Measurements from ENCODE around the gene FAM181A.

The FAM181A gene

DNA sequence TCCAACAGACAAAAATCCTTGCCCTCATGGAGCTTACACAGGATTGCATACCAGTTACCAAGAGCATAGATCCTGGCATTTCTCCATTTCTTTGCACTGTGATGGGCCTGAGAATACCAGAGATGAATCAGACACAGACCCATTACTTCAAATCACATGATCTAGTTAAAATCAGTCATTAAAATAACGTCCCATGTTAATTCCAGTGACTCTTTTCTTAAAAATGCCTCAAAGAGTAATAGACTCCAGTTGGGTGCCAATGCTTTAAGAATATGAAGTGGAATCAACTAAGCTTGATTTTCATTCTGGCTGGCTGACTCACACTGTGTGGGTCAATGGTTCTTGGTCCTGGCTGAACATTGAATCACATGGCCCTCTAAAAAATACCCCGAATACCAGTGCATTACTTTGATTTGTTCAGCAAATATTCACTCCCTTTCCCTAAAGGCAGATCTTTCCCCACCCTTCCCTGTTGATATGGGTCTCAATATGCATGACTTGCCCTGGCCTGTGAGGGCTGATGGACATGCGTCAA is 38.2 kb downstream of the FAM181A start:
- Mint-ChIP-seq H3K9me3 (no peaks in the 10 kb centered on the region), H3K4me3 (no peak overlapping the region), H3K4me1 (peaks cover 44% of the 10 kb centered on the region), H3K36me3 (ENCODE audit: low read depth) (no peaks in the 10 kb centered on the region), H3K27ac (no peak overlapping the region), H3K27me3 (ENCODE audit: low read depth, poor library complexity) (peaks cover 33% of the 10 kb centered on the region)
- no peak for DNase-seq
- TF ChIP-seq, protein P1, sequence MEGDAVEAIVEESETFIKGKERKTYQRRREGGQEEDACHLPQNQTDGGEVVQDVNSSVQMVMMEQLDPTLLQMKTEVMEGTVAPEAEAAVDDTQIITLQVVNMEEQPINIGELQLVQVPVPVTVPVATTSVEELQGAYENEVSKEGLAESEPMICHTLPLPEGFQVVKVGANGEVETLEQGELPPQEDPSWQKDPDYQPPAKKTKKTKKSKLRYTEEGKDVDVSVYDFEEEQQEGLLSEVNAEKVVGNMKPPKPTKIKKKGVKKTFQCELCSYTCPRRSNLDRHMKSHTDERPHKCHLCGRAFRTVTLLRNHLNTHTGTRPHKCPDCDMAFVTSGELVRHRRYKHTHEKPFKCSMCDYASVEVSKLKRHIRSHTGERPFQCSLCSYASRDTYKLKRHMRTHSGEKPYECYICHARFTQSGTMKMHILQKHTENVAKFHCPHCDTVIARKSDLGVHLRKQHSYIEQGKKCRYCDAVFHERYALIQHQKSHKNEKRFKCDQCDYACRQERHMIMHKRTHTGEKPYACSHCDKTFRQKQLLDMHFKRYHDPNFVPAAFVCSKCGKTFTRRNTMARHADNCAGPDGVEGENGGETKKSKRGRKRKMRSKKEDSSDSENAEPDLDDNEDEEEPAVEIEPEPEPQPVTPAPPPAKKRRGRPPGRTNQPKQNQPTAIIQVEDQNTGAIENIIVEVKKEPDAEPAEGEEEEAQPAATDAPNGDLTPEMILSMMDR (IDR thresholded peaks at IDR 0.05): no peak

DNA sequence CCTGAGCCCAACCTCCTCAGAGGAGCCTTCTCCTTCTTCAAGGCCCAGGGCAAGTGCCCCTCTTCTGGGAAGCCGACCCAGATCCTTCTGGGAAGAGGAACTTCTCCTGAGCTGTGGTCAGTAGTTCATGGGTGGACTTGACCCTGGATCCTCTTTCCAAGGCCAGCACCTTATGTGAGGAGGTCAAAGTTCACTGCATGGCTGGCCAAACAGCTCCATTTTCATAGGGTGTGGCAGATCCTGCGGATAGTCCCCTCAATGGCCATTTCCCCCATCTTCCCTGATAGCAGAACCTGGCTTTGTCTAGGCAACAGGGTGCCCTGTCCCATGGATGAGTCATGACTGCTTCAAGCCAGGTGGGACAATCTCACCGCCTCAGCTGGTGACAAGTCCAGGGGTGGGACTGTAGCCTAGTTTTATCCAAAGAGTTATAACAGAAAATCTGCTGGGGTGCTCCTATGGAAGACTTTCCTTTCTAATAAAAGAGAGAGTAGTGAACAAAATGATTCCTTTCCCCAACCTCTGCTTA is 38.9 kb downstream of the FAM181A start:
- Mint-ChIP-seq H3K36me3 (ENCODE audit: low read depth) (no peaks in the 10 kb centered on the region), H3K9me3 (no peaks in the 10 kb centered on the region), H3K4me3 (no peak overlapping the region), H3K27me3 (ENCODE audit: low read depth, poor library complexity) (peaks cover 33% of the 10 kb centered on the region), H3K4me1 (peaks cover 41% of the 10 kb centered on the region), H3K27ac (no peak overlapping the region)
- no peak for DNase-seq
- TF ChIP-seq, protein P1 (IDR thresholded peaks at IDR 0.05): no peak

DNA sequence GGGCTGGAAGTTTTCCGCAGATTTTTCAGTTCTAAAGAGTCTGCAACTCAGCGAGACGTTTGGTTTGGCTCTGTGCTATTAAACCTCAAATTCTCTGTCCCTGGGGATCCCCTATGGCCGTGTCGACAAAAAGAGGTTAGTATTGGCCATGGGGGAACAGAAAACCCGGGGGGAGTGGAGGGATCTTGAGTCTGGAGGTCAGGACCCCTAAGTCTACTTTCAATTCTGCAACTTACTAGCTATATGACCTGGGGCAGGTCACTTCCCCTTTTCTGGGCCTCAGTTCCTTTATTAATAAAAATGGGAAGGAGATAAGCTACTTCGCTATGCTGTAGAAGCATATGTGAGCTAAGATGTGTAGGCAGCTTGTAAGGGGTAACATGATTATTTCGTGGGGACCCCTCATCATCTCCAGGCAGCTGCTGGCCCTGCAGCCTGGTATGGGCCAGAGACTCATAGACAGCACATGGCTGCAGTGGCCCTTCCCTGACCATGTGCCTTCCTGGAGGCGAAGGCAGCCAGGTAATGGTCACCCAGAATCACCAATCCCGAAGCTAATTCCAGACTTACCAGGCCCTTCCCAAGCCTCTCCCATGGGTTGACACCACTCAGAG is 40.6 kb downstream of the FAM181A start:
- Mint-ChIP-seq H3K36me3 (ENCODE audit: low read depth) (no peaks in the 10 kb centered on the region), H3K9me3 (no peaks in the 10 kb centered on the region), H3K4me3 (no peak overlapping the region), H3K27ac (no peak overlapping the region), H3K4me1 (peaks cover 23% of the 10 kb centered on the region), H3K27me3 (ENCODE audit: low read depth, poor library complexity) (peaks cover 29% of the 10 kb centered on the region)
- DNase-seq: no peak
- TF ChIP-seq, protein P1 (IDR thresholded peaks at IDR 0.05): no peak

DNA sequence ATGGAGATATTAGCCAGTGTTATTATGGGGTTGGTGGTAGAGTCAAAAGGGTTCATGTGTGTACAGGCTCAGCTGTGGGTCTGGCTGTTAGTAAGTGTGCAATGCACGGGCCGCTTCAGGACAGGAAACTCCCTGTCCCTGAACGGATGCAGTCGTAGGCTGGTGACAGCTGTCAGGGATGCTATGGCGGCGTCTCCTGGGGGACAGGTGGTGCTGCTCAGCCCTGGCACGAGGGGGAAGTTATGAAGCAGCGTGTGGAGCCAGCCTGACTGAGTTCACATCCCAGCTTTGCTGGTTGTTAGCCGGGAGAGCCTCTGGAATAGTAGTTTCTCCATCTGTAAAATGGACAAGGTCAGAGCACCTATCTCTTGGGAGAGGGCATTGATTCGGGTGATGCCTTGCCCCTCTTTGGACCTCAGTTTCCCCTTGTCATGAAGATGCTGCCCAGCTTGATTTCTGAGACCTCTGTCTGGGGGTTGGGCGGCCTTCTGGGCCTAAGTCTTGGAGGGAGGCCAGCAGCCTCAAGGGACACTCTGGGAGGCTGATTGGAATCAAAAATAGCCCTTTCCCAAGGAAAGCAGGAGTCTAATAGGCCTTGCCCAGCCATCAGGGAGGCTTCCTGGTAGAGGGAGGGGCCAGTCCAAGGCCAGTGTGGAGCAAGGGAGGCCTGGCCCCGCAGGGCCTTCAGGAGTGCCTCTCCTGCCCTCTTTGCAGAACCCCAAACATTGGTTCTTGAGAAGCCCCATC is 42.1 kb downstream of the FAM181A start:
- TF ChIP-seq, protein P1 (IDR thresholded peaks at IDR 0.05): no peak

DNA sequence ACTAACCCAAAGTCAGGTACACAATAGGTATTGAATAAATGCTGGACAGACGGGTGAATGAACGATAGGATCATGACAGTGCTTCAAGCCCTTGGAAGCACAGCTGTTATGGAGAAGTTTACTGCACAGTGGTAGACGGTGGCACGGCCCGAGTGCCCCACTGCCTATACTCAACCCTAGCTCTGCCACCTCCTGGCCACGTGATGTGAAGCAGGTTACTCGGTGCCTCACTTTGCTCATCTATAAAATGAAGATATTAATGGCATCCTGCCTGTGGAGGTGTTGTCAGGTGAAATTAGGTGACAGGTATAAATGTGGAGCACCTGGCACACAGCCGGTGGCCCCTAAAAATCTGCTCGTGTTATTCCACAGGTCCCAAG is 43.4 kb downstream of the FAM181A start:
- Mint-ChIP-seq H3K4me1 (peaks cover under 1% of the 10 kb centered on the region), H3K27ac (no peak overlapping the region), H3K9me3 (no peaks in the 10 kb centered on the region), H3K27me3 (ENCODE audit: low read depth, poor library complexity) (peaks cover 30% of the 10 kb centered on the region), H3K36me3 (ENCODE audit: low read depth) (no peaks in the 10 kb centered on the region), H3K4me3 (no peak overlapping the region)
- DNase-seq: no peak
- TF ChIP-seq, protein P1 (IDR thresholded peaks at IDR 0.05): no peak

More for the DNA sequence above, 42.1 kb downstream of the FAM181A start:
- no peak for DNase-seq
- Mint-ChIP-seq H3K4me1 (peaks cover 9% of the 10 kb centered on the region), H3K27me3 (ENCODE audit: low read depth, poor library complexity) (peaks cover 32% of the 10 kb centered on the region), H3K36me3 (ENCODE audit: low read depth) (no peaks in the 10 kb centered on the region), H3K4me3 (no peak overlapping the region), H3K9me3 (no peaks in the 10 kb centered on the region), H3K27ac (no peak overlapping the region)
